ENCODE measurements around the gene SKAP1.

Gene SKAP1

DNA sequence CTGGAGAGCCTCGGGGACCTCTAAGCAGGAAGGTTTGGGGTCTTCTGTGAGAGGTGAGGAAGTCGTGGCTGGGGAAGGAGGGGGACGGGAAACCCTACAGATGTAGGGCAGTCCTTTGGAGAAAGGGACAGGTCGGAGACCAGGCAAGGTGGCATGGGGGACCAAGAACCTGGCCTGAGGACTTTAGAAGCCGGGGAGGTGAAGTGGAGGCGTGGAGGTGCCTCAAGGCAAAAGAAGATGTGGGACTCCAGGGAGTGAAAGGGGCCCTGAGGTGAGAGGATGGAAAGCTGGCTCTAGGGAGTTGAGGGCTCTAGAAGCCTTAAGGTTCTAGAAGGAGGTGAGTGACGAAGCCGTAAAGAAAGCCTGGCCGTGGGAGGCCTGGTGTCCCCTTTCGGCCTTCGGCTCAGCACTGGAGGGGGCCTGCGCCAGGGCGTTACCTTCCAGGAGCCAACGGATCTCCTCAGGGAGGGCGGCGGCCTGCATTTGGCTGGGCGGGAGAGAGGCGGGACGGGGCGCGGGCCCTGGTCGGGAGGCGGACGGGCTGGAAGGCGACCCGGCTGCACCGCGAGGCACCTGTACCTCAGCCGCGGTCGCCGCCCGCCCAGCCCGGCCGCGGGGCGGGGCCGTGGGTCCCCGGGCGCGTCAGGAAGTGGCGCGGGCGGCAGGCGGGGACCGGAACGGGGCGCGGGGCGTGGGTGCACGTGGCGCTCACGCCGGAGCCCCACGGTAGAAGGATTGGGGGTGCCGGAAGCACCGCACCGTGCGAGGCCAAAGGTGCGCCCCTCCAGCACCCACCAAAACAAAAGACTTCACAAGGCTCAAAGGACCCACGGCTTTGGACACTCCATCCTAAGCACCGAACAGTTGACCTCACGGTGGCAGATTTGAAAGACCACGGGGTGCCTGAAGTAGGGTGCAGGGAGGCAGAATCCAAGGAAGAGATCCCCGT lies at the start of gene SKAP1:
Gene SKAP1 (minus strand): TSS at position 577 of the 949 bp plus-strand sequence.
- H3K4me3 ChIP-seq (ENCODE audit: low read length), result no peak within 1 kb of the TSS
- TF ChIP-seq, protein P1, sequence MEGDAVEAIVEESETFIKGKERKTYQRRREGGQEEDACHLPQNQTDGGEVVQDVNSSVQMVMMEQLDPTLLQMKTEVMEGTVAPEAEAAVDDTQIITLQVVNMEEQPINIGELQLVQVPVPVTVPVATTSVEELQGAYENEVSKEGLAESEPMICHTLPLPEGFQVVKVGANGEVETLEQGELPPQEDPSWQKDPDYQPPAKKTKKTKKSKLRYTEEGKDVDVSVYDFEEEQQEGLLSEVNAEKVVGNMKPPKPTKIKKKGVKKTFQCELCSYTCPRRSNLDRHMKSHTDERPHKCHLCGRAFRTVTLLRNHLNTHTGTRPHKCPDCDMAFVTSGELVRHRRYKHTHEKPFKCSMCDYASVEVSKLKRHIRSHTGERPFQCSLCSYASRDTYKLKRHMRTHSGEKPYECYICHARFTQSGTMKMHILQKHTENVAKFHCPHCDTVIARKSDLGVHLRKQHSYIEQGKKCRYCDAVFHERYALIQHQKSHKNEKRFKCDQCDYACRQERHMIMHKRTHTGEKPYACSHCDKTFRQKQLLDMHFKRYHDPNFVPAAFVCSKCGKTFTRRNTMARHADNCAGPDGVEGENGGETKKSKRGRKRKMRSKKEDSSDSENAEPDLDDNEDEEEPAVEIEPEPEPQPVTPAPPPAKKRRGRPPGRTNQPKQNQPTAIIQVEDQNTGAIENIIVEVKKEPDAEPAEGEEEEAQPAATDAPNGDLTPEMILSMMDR (conservative IDR thresholded peaks at IDR 0.05; ENCODE audit: low read length), result no peak
- no peak for DNase-seq (ENCODE audit: low read depth)

DNA sequence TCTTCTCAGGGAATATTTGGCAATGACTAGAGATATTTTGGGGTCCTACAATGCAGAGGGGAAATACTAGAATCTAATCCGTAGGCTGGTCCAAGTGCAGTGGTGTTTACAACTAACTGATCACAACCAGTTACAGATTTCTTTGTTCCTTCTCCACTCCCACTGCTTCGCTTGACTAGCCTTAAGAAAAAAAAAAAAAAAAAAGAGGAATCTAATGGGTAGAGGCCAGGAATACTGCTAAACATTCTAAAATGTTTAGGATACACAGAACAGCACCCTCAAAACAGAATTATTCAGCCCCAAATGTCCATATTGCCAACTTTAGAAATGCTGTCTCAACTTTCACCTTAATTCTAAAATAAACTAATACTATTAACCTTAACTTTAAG lies 49.0 kb upstream of the SKAP1 start:
- TF ChIP-seq, protein P1 (conservative IDR thresholded peaks at IDR 0.05; ENCODE audit: low read length), result no peak
- no peak overlapping the region for H3K4me3 ChIP-seq (ENCODE audit: low read length)
- DNase-seq (ENCODE audit: low read depth), result no peak

DNA sequence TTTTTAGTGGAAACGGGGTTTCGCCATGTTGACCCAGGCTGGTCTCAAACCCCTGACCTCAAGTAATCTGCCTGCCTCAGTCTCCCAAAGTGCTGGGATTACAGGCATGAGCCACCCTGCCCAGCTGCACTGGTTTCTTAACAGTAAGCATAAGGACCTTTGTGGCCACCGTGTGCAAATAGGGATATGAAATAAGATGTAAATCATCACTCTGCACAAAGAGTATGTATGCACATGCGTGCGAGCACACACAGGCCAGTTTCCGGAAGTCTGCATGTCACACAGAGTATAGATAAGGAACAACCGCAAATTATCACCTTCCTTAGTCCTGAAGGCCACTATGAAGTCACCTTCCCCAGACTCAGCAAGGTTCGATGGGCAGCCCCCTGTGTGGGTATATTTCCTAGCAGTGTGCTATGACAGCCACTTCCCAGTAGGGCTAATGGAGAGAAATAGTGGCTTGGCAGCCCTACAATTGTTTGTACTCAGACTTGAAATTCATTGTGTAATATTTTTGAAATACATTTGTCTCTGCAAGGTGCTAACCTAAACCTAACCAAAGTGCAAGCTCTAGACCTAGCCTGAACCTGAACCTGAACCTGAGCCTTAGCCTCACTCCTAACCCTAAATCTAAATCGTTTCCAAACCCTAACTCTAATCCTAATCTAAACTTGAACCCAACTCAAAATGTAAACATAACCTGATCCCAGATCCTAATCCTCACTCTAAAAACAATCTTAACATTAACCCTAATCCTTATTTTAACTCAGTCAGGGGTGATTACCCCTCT lies 48.4 kb upstream of the SKAP1 start:
- TF ChIP-seq, protein P1 (conservative IDR thresholded peaks at IDR 0.05; ENCODE audit: low read length), result peak; percentile 18; the same call in 1 of the 2 replicates
- H3K4me3 ChIP-seq (ENCODE audit: low read length), result no peak overlapping the region
- DNase-seq (ENCODE audit: low read depth), result peak; percentile 21

DNA sequence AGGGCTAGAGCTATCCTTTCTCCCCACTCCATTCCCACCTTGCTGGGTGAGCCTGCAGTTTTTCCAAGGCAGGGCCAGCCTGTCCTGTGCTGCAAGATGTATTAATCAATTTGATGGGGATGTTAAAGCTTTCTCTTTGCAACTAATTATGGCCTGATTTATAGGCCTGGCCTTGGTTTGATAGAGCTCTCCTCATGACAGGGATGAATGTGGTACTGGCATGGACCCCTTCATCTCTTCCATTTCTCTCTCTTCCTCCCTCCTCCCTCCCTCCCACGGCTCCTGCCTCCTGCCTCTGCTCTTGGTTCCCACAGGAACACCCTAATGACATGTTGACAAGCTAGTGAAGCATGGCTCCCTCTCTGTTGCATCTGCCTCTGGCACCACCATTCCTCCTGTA lies 47.2 kb upstream of the SKAP1 start:
- no peak for DNase-seq (ENCODE audit: low read depth)
- H3K4me3 ChIP-seq (ENCODE audit: low read length), result no peak overlapping the region
- TF ChIP-seq, protein P1 (conservative IDR thresholded peaks at IDR 0.05; ENCODE audit: low read length), result no peak

DNA sequence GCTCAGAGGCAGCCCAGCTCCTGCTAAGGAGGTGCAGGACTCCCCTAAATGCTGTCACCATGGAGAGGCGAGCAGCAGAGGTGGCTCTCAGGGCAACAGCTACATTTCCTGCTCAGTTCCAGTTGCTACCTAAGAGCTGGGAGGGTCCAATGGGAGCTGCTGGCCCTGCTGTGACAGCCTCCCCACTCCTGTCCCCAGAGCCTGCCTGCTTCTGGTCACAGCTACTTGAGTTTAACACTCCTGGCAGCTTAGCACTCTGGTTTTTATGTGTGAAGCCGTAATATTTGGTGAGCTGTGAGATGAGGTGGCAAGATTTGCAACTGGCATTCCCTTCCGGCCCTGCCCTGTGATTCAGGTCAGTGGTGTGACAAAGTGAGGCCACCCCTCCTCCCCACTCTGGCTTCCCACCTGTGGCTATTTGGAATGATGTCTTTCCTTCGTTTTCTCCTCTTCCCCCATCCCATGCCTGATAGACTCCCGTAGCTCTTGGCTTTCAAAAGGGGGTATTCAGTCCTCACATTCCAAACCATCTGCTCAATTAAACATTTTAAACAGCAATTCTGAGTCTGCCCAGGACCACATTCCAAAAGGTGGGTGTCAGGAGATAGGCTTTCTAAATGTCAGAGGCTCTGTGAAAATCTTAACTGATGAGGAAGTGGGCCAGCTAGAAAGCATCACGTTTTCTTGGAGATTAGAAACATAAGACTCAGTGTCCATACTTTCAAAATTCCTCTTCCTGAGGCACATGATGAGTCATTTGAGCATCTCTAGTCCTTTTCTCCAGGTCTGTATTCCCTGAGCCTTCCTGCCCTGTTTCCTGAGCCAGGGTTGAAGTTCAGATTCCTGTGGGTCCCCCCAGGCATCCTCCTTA lies 42.6 kb upstream of the SKAP1 start:
- H3K4me3 ChIP-seq (ENCODE audit: low read length), result no peak overlapping the region
- DNase-seq (ENCODE audit: low read depth), result peak; percentile 75
- TF ChIP-seq, protein P1 (conservative IDR thresholded peaks at IDR 0.05; ENCODE audit: low read length), result no peak

DNA sequence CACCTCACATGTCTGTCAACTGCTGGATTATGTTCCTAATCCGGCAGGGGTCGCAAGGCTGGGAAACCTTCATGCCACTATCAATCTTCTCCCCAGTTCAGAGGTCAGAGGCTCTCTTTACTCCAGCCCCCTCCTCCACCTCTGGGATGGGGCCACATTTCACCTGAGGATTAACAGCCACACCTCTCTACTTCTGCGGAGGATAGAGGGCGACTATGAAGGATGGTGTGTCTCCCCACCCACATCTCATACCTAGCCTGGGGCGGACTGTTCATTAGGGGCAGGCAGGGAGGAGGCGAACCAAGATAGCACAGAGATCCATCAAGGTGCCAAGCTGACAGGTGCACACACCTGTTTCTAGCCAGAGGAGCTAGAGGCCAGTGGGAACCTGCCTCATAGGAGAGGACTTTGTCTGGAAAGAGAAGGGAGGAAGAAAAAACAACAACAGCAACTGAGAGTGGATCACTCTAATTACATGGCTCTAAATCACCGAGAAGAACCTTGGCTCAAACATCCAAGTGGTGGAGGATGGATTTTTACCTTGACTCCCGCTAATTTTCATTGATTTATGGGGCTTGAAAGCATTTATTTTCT lies 41.9 kb upstream of the SKAP1 start:
- DNase-seq (ENCODE audit: low read depth), result no peak
- no peak overlapping the region for H3K4me3 ChIP-seq (ENCODE audit: low read length)
- TF ChIP-seq, protein P1 (conservative IDR thresholded peaks at IDR 0.05; ENCODE audit: low read length), result no peak
